ENCODE results near the gene KBTBD8.
A peak's percentile ranks its signal among the peaks of the same experiment; 100 is the strongest.

The KBTBD8 gene, protein sequence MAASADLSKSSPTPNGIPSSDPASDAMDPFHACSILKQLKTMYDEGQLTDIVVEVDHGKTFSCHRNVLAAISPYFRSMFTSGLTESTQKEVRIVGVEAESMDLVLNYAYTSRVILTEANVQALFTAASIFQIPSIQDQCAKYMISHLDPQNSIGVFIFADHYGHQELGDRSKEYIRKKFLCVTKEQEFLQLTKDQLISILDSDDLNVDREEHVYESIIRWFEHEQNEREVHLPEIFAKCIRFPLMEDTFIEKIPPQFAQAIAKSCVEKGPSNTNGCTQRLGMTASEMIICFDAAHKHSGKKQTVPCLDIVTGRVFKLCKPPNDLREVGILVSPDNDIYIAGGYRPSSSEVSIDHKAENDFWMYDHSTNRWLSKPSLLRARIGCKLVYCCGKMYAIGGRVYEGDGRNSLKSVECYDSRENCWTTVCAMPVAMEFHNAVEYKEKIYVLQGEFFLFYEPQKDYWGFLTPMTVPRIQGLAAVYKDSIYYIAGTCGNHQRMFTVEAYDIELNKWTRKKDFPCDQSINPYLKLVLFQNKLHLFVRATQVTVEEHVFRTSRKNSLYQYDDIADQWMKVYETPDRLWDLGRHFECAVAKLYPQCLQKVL

DNA sequence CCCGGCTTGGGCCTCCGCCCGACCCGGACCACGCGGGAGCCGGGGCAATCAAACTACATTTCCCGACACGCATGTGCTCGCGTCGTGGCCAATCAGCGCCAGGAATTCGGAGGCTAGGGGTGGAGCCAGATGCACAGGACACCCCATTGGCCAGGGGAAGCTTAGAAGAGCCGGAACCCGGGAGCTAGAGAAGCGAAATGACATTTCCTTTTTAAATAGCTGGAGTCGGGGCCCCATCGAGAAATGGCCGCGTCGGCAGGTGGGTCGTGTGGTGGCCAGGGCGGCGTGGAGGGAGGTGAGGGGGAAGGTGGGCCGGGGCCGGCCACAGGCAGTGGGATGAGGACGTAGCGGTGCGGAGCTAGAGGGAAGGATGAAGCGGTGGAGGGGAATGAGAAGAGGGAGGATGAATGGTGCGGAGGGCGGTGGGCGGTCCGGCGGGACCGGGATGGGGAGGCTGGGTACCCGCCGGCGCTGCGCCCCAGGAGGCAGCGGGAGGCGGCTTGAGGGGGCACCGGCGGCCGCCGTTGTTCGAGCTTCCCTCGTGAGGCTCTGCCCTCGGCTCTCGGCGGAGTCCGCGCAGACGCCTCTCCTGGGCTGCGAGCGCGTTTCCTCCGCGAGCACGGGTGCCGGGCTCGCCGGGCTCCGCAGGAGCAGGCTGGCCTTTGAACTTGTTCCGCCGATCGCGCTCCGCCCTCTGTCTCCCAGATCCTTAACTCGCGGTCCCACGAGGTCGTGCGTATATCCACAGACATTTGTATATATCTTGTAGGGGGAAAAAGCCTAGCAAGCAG lies at the start of gene KBTBD8:
TSS of gene KBTBD8 (plus strand) at position 195 of the 791 bp plus-strand sequence. CDS start at position 244, 49 bp downstream.
- peak; percentile 93 for DNase-seq (ENCODE audit: low read depth, low spot score)

DNA sequence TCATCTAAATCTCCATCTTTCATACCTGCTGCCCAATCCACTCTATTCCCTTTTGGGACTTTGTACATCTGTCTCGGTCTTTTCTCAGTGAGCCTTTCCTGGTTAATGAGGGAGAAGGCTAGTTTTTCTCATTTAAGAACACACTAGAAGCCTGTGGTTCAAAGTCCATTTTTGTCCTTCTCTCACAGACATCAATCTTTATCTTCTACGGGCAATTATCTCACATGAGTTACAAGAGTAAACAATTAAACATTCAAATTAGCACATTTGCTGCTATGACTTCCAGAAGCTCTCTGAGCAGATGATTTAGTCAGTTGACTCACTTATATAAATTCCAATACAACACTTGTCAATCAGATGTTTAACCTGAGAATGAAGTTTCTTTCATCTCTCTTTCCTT lies 49.3 kb upstream of the KBTBD8 start:
- H3K27ac ChIP-seq = no peak overlapping the region
- DNase-seq (ENCODE audit: low read depth, low spot score) = no peak

More for the DNA sequence above, at the start of gene KBTBD8:
- H3K27ac ChIP-seq = peak within 1 kb of the TSS; percentile 36

DNA sequence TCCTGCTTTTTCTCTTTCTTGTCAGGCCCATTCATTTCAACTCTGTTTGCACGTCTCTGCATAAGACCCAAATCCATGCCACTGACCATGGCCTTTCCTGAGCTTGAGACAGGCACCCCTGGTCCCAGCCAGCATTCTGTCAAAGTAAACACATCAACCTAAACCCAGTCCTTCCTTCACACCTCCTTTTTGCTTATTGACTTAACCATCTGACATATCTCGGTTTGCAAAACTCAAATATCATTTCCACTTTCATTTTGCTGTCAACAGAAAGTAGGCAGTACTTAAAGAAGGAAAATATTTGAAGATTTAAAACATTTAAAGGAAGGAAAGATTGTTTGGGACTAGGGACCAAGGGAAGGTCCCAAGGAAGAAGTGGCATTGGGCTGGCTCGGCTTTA lies 48.2 kb upstream of the KBTBD8 start:
- DNase-seq (ENCODE audit: low read depth, low spot score) = no peak
- no peak overlapping the region for H3K27ac ChIP-seq

DNA sequence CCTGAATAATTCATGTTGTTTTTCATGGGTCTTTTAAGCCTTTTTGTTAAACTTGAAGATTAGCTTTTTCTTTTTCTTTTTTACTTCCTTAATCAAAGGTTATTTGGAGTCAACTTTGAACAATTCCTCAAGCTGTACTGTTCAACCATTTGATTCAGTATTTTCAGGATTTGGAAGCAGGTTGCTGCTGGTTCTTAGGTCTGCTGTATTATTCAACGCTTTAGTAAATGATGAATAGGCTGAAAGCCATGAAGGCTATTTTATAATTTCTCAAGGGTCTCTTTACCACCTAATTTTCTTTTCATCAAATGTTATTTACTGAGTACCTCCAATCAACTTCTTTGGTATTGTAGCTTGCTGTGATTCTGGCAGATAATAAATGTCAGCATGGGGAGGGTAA lies 45.8 kb upstream of the KBTBD8 start:
- no peak for DNase-seq (ENCODE audit: low read depth, low spot score)
- H3K27ac ChIP-seq = no peak overlapping the region

DNA sequence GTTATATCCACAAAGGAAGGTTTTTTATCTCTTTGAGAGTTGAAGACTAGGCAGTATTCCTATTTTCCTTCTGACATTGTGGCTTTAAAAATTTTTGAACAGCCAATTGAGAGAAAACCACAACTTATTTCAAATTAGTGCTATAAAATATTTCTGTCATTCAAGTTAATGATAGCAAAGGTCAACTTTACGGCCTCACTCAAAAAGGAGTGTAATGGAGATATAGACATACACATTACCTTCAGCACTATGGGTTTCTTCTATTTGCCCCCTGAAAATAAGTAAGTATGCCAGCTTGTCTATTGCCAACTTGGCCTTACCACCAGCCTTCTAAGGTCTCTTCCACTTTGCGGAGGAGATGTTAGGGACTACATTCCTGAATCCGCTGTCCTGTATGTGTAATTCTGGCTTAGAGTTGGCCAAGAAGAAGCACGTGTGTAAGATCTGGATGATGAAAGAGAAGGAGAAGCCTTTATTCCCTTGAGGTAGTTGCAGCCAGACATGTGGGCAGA lies 44.1 kb upstream of the KBTBD8 start:
- DNase-seq (ENCODE audit: low read depth, low spot score) = no peak
- H3K27ac ChIP-seq = no peak overlapping the region

DNA sequence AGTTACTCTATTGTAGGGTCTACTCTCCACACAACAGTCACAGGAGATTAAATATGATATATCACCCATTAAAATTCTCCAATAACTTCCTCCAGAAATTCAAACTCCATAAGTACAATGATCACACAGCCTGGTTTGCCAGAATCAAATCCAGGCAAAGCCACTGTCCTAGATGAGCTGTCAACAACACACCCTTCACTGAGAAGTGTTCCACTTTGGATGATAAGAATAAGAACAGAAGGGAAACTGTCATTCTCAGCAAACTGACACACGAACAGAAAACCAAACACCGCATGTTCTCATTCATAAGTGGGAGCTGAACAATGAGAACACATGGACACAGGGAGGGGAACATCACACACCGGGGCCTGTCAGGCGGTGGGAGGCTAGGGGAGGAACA lies 41.4 kb upstream of the KBTBD8 start:
- H3K27ac ChIP-seq = no peak overlapping the region
- no peak for DNase-seq (ENCODE audit: low read depth, low spot score)

DNA sequence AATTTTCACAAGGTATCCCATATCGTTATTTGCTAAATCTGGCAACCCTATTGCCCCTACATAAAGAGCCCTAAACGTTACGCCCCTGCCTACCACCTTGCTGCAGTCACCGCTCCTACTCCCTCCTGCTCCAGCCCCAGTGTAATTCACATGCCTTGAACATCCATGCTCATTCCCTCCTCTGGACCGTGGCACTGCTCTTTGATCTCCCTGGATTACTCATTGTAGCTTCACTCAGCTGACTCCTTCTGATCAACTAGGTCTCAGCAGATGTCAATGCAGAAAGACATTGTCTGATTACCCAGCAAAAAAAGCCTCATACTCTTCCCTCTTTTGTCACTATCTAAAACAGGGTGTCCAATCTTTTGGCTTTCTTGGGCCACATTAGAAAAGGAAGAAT lies 40.7 kb upstream of the KBTBD8 start:
- DNase-seq (ENCODE audit: low read depth, low spot score) = no peak
- no peak overlapping the region for H3K27ac ChIP-seq

DNA sequence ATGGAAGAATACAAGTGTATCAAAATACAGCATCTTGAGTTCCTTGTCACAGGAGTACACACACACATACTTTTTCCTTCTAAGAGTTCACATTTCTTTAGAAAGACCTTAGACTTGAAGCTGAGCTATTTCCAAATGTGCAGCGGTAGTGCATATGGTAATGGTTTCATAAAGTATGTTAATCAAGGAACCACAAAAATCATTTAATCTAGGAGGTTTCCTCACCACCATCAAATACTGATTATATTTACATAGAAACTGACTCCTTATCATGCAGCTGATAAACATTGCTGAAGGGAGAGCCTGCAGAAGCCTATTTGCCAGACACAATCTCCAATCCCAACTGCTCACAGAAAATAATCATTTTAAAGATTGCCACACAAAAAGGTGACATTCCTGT lies 40.0 kb upstream of the KBTBD8 start:
- H3K27ac ChIP-seq = no peak overlapping the region
- no peak for DNase-seq (ENCODE audit: low read depth, low spot score)

DNA sequence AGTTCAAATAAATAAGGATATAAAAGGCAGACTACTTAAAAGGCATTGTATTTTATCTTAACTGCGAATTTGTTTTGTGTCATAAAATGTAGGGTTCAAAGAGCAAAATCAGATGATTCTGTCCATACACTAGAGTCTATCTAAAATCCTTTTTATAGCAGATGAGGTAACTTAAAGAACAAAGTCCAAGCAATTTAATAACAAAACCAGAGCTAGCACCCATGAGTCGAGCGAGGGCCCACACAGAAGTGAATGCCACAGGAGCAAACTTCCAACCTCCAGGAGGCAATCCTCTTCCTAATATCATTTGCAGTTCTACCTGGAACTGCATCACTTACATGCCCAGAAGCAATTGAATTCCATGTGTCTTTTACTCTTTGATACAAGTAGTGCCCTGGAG lies 35.4 kb upstream of the KBTBD8 start:
- no peak overlapping the region for H3K27ac ChIP-seq
- DNase-seq (ENCODE audit: low read depth, low spot score) = no peak

DNA sequence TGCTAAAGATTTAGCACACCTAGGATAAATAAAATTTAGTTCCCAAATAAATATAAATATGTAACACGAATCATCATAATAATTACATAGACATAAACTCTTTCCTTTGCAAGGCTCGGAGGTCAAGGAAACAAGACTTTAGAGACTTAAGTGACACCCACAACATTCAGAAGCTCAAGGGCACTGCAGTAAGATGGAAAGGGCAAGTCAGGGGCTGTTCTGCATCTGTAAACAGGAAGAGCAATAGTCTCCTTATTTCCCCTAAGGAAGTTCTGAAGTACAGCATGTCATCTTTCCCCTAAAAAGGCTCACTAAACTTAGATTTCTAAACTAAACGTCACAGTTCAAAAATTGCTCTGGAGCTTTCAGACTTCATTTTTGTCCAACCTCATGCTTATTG lies 26.9 kb upstream of the KBTBD8 start:
- no peak for DNase-seq (ENCODE audit: low read depth, low spot score)
- no peak overlapping the region for H3K27ac ChIP-seq

DNA sequence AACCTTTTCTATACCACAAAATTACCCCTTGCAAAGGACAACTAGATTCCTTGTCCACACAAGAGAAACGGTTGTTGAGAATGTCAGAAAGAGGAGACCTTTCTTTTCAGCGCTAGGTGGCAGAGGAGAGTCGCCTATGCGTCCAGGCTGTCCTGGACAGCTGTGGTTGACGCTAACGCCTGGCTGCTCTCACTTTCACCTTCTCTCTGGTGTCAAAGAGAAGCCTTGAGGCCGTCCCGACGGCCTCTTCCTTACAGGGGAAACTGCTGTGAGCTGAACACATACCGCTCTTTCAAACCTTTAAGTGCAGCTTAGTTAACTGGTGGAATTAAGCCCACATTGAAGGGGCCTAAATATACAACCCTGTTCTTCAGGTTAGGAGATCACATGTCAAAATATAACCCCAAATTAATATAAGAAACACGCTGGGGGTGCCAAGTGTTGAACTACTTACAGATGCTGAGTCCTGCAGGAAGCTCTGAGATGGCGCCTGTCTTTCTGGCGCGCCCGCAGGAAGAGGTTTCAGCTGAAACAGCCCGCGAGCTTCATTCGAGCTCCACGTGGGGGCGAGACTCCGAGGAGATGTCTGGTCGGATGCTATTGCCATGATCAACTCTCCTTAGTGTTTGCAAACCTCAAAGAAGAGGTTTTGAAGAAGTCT lies 26.1 kb upstream of the KBTBD8 start:
- no peak overlapping the region for H3K27ac ChIP-seq
- DNase-seq (ENCODE audit: low read depth, low spot score) = peak; percentile 1

DNA sequence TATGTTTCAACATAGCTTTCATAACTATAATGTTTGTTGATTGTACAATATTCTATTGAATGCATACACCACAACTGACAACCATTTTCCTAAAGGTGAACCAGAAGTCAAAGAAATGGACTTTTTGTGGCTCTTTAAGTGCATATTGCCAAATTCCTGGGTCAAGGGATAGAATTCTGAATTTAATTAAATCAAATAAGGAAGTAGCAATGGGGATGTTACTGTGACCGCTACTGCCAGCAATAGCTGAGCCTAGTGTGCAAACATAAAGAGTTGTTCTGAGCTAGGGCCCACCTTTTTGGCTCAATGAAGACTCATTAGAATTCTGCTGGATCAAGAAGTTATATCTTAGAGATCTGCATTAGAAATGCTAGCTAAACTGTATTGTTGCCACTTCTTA lies 17.3 kb upstream of the KBTBD8 start:
- H3K27ac ChIP-seq = no peak overlapping the region
- no peak for DNase-seq (ENCODE audit: low read depth, low spot score)

DNA sequence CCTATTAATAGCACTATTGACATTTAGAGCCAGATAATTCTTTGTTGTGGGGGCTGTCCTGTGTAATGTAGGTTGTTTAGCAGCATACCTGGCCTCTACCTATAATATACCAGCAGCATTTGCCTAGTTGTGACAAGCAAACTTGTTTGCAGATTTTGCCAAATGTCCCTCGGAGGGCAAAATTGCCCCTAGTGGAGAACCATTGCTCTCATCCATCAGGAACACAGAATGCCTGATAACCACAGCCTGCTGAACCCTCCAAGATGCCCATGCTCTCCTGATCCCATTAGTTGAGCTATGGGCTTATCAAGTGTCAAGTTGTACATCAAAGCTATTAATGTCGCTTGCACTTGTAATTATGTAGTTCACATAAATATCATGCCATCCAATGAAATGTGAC lies 15.0 kb upstream of the KBTBD8 start:
- no peak overlapping the region for H3K27ac ChIP-seq
- DNase-seq (ENCODE audit: low read depth, low spot score) = no peak

DNA sequence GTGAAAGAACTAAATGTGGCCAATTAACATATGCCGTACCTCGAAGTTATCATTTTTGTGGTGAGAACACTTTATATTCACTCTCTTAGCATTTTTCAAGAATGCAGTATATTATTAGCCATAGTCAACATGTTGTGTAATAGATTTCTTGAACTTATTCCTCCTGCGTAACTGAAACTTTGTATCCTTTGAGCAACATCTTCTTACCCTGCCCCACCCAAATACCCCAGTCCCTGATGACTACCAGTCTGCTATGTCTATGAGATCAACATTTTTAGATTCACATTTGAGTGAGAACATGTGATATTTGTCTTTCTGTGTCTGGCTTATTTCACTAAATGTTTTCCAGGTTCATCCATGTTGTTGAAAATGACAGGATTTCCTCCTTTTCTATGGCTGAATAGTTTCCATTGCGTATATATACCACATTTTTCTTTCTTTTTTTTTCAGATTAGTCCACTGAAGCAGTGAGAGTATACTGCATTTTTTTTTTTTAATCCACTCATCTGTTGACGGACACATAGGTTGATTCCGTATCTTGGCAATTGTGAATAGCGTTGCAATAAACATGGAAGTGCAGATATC lies 12.7 kb upstream of the KBTBD8 start:
- H3K27ac ChIP-seq = no peak overlapping the region
- no peak for DNase-seq (ENCODE audit: low read depth, low spot score)

DNA sequence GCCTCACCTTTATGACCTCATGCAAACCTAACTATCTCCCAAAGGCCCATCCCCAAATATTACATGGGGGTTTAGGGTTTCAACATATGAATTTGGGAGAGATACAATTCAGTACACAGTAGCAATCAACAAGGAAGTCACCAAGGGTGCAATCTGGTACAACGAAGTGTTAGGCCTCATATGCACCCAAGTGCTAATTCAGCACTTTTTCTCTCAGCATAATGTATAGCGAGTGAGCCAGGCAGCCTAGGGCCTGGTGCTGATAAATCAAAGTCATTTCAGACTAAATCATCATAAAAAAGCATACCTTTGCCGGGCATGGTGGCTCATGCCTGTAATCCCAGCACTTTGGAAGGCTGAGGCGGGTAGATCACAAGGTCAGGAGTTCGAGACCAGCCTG lies 11.7 kb upstream of the KBTBD8 start:
- no peak for DNase-seq (ENCODE audit: low read depth, low spot score)

DNA sequence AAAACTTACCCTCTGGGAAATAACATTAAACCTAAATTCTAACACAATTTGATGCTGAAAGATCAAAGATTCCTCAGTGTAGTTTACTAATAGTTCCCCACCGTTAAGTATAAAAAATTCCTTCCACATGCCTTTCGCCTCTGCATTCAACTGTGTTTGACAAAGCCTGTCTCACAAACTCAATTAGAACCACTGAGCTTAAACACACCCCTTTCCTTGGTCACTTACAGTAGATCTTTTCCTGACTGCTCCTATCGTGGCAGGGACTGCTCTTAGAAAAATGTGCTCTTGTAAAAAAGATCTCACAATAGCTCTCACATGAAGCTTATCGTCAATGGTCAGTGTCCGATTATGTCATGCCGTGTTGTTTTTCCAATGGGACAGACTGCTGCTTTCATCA lies 8.9 kb upstream of the KBTBD8 start:
- no peak for DNase-seq (ENCODE audit: low read depth, low spot score)
- H3K27ac ChIP-seq = no peak overlapping the region

More for the DNA sequence above, 11.7 kb upstream of the KBTBD8 start:
- no peak overlapping the region for H3K27ac ChIP-seq

DNA sequence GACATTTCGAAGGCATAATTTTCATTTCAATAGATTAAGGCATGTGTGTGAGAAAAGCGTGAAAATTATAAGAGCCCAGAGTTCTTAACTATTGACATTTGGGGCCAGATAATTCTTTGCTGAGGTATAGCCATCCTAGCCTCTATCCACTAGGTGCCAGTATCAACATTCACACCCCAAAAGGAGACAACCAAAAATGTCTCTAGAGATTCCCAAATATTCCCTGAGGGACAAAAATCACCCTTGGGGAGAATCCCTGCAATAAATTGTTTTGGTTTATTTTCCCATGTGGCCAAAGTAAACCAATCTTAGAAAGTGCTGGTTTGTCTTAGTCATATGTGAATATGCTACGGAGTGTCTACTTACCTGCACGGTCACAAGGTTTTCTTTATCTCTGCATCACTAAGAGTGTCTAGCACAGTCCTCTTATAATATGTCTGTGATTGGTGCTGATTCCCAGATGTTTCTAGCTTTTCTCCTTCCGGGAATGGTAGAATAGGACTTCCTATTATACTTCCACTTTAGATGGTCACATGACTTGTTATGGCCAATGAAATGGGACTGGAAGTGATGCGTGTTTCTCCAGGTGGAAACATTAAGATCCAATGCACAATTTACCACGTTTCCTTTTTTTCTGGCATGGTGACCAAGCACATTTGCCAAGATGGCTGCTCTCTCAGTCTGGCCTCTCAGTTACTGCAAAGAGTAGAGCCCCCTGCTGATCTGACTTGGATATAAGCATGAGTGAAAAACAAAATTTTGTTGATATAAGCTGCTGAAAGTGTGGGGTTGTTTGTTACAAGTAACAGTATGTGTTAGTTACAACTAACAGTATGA lies 8.0 kb upstream of the KBTBD8 start:
- no peak for DNase-seq (ENCODE audit: low read depth, low spot score)
- no peak overlapping the region for H3K27ac ChIP-seq

DNA sequence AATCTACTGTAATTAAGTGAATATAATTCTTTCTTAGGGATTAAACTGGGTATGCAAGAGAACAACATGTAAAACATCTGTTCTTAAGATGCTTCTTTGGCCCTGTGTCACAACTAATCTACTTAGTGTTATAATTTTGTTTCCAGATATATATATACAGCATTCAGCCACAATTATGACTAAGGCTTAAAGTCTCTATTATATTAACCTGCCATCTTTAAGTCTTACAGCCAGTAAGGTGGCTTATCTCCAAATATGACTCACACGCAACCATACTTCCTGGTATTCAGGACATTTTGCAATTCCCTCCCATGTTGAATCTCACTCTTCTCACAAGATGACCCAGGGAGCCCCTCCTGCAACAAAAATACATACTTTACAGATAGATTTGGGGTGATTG lies 6.6 kb upstream of the KBTBD8 start:
- peak; percentile 46 for DNase-seq (ENCODE audit: low read depth, low spot score)

DNA sequence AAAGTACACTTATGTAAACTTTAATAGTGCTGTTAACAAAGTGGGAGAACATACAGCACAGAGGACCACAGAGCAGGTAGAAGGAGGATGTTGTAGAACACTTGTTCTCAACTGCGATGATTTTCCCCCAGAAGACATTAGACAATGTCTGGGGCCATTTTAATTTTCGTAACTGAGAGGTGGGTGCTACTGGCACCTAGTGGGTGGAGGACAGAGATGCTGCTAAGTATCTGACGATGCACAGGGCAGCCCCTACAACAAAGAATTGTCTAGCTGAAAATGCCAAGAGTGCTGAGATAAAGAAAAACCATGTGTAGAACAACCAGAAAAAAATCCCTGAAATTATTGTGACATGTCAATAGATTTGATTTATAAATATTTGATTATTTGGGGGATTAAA lies 5.0 kb upstream of the KBTBD8 start:
- DNase-seq (ENCODE audit: low read depth, low spot score) = no peak
- no peak overlapping the region for H3K27ac ChIP-seq

More for the DNA sequence above, 6.6 kb upstream of the KBTBD8 start:
- no peak overlapping the region for H3K27ac ChIP-seq
